H1 (cell line): ENCODE results near the gene C20orf144. TPM values are rescaled to one million over a fixed set of nuclear protein-coding genes. Genes with fewer than 3 reads are reported as not detected.

Source experiments
- CTCF ChIA-PET: fragments of 300-600 bp; sonication (Branson Sonifier 250); formaldehyde crosslinking; loops from one replicate; lab custom pipeline; 2021; ENCODE audit not compliant: partially characterized antibody; lab: Charles Lee
- POLR2A ChIA-PET: fragments of 300-600 bp; sonication (Branson Sonifier 250); formaldehyde crosslinking; loops from one replicate; lab custom pipeline; 2021; ENCODE audit warnings: inconsistent platforms; ENCODE audit not compliant: partially characterized antibody; lab: Charles Lee
- DNase-seq, 2 experiments: peaks; one replicate each; pipeline versions ENCODE4 v3.0.0 to v3.0.0-alpha.2; 2010 to 2022; ENCODE audit warnings: low spot score in 2 of 2, low read depth in 1 of 2, mixed read lengths in 1 of 2
- FAIRE-seq: peaks from 2 replicates; lab custom pipeline; 2011; peaks lifted over from hg19 to GRCh38; lab: Jason Lieb, UNC
- H2AFZ ChIP-seq: 2 replicates; pipeline ENCODE4 v1.8.1; 2012; ENCODE audit warnings: low read length, inconsistent platforms
- H2AK5ac ChIP-seq: 2 replicates; pipeline ENCODE4 v1.6.1; 2013; ENCODE audit warnings: low read depth, low read length
- H2BK120ac ChIP-seq: replicated peaks from 2 replicates; pipeline ENCODE3; 2013; ENCODE audit warnings: low read depth, low read length, inconsistent platforms
- H2BK12ac ChIP-seq: 2 replicates; pipeline ENCODE4 v1.6.1; 2013; ENCODE audit warnings: low read depth, low read length
- H2BK15ac ChIP-seq: 2 replicates; pipeline ENCODE4 v1.6.1; 2013; ENCODE audit warnings: low read length
- H2BK20ac ChIP-seq: 2 replicates; pipeline ENCODE4 v1.6.1; 2013; ENCODE audit warnings: low read length
- H2BK5ac ChIP-seq: 2 replicates; pipeline ENCODE4 v1.6.1; 2013; ENCODE audit warnings: low read depth, low read length
- H3K14ac ChIP-seq: 2 replicates; pipeline ENCODE4 v1.6.1; 2013; ENCODE audit warnings: inconsistent platforms; ENCODE audit not compliant: insufficient read length
- H3K18ac ChIP-seq: 2 replicates; pipeline ENCODE4 v1.6.1; 2013; ENCODE audit warnings: low read length; ENCODE audit errors: extremely low read depth
- H3K23ac ChIP-seq: 2 replicates; pipeline ENCODE4 v1.6.1; 2013; ENCODE audit warnings: inconsistent platforms; ENCODE audit not compliant: insufficient read length
- H3K23me2 ChIP-seq: 2 replicates; pipeline ENCODE4 v1.6.1; 2013; ENCODE audit warnings: low read depth, low read length
- H3K27ac ChIP-seq: 2 replicates; pipeline ENCODE4 v1.6.1; 2011; ENCODE audit warnings: low read depth, low read length, inconsistent platforms
- H3K27me3 ChIP-seq, 4 experiments: replicated peaks in 1 of 4; 1 replicate in 1 of 4; 2 replicates in 3 of 4; pipeline versions ENCODE4 v1.6.1 to v1.8.1; 2011 to 2013; ENCODE audit warnings: low read length in 3 of 4, mild to moderate bottlenecking in 3 of 4, inconsistent platforms in 2 of 4, mixed read lengths in 2 of 4, moderate library complexity in 1 of 4; ENCODE audit not compliant: control insufficient read depth in 3 of 4, insufficient read depth in 3 of 4; ENCODE audit errors: extremely low read depth in 1 of 4
- H3K36me3 ChIP-seq, 4 experiments: 2 replicates each; pipeline versions ENCODE4 v1.6.1 to v1.8.1; 2011 to 2013; ENCODE audit warnings: mild to moderate bottlenecking in 4 of 4, low read length in 3 of 4, moderate library complexity in 2 of 4, control low read depth in 1 of 4, inconsistent platforms in 1 of 4; ENCODE audit not compliant: insufficient read depth in 4 of 4, control insufficient read depth in 2 of 4
- H3K4ac ChIP-seq: replicated peaks from 2 replicates; pipeline ENCODE3; 2013; ENCODE audit warnings: low read length, low read depth, mixed read lengths, inconsistent platforms; ENCODE audit not compliant: insufficient read length
- H3K4me1 ChIP-seq, 4 experiments: replicated peaks in 1 of 4; 1 replicate in 1 of 4; 2 replicates in 3 of 4; pipeline versions ENCODE4 v1.6.1 to v1.8.1; 2011 to 2013; ENCODE audit warnings: low read length in 3 of 4, inconsistent platforms in 2 of 4, mixed read lengths in 1 of 4; ENCODE audit not compliant: insufficient read depth in 4 of 4, control insufficient read depth in 3 of 4
- H3K4me2 ChIP-seq, 2 experiments: 2 replicates each; pipeline versions ENCODE4 v1.6.1 to v1.8.1; 2011 to 2013; ENCODE audit warnings: low read depth in 2 of 2, low read length in 2 of 2, control low read depth in 1 of 2, inconsistent platforms in 1 of 2, mild to moderate bottlenecking in 1 of 2; ENCODE audit not compliant: insufficient read depth in 1 of 2
- H3K4me3 ChIP-seq, 4 experiments: fragments of 200-600, 300-600 bp in 1 of 4; sonication (generic), shearing (Covaris generic), sonication (Bioruptor Twin) in 1 of 4; 2 replicates each; pipeline versions ENCODE4 v1.5.1 to v1.8.1; 2011 to 2016; ENCODE audit warnings: low read length in 4 of 4, low read depth in 3 of 4, control low read depth in 2 of 4, inconsistent platforms in 2 of 4, mild to moderate bottlenecking in 2 of 4, mixed read lengths in 1 of 4, moderate library complexity in 1 of 4; ENCODE audit not compliant: insufficient read depth in 2 of 4; ENCODE audit errors: extremely low read depth in 1 of 4
- H3K56ac ChIP-seq: replicated peaks from 2 replicates; pipeline ENCODE3; 2013; ENCODE audit warnings: low read depth, mild to moderate bottlenecking, mixed read lengths, low read length, inconsistent platforms; ENCODE audit not compliant: insufficient read length
- H3K79me1 ChIP-seq: 2 replicates; pipeline ENCODE4 v1.6.1; 2013; ENCODE audit warnings: low read depth, low read length, control low read depth
- H3K79me2 ChIP-seq, 2 experiments: 2 replicates each; pipeline versions ENCODE4 v1.6.1 to v1.8.1; 2012 to 2013; ENCODE audit warnings: low read length in 2 of 2, mild to moderate bottlenecking in 2 of 2, inconsistent platforms in 1 of 2; ENCODE audit not compliant: insufficient read depth in 2 of 2, control insufficient read depth in 1 of 2
- H3K9ac ChIP-seq, 4 experiments: replicated peaks in 1 of 4; 1 replicate in 1 of 4; 2 replicates in 3 of 4; pipeline versions ENCODE4 v1.6.1 to v1.8.1; 2011 to 2013; ENCODE audit warnings: low read depth in 3 of 4, low read length in 3 of 4, control low read depth in 2 of 4, mild to moderate bottlenecking in 2 of 4, moderate library complexity in 2 of 4, inconsistent platforms in 1 of 4; ENCODE audit errors: extremely low read depth in 1 of 4
- H3K9me3 ChIP-seq, 2 experiments: 2 replicates each; pipeline versions ENCODE4 v1.6.1 to v1.8.1; 2012 to 2013; ENCODE audit warnings: mild to moderate bottlenecking in 2 of 2, moderate library complexity in 2 of 2, control low read depth in 1 of 2, inconsistent platforms in 1 of 2, low read depth in 1 of 2, low read length in 1 of 2, mixed read lengths in 1 of 2; ENCODE audit not compliant: insufficient read depth in 2 of 2
- H4K20me1 ChIP-seq, 2 experiments: replicated peaks in 1 of 2; 2 replicates each; pipeline versions ENCODE3 to v1.8.1; 2011 to 2013; ENCODE audit warnings: inconsistent platforms in 2 of 2, low read length in 2 of 2, mild to moderate bottlenecking in 1 of 2; ENCODE audit not compliant: insufficient read depth in 2 of 2, control insufficient read depth in 1 of 2
- H4K5ac ChIP-seq: 2 replicates; pipeline ENCODE4 v1.6.1; 2013; ENCODE audit warnings: low read length, low read depth, mixed read lengths, inconsistent platforms; ENCODE audit not compliant: insufficient read length
- H4K8ac ChIP-seq: 2 replicates; pipeline ENCODE4 v1.8.0; 2013; ENCODE audit warnings: mild to moderate bottlenecking, moderate library complexity, low read length, inconsistent platforms; ENCODE audit not compliant: insufficient read depth; ENCODE audit errors: extremely low read depth
- H4K91ac ChIP-seq: replicated peaks from 2 replicates; pipeline ENCODE3; 2013; ENCODE audit warnings: low read length, mixed read lengths, inconsistent platforms; ENCODE audit not compliant: insufficient read length
- EZH2 ChIP-seq: fragments of 200-600 bp; sonication (generic); IDR thresholded peaks from 2 replicates; pipeline ENCODE4 v1.7.1; 2012; ENCODE audit warnings: low read depth, mild to moderate bottlenecking, moderate library complexity, low read length, inconsistent platforms; ENCODE audit not compliant: severe bottlenecking
- GTF2F1 ChIP-seq: IDR thresholded peaks from 2 replicates; pipeline ENCODE4 v1.6.1; 2012; ENCODE audit warnings: low read depth, low read length, improper control_type of control experiment, borderline replicate concordance
- POLR2AphosphoS5 ChIP-seq: IDR thresholded peaks from 2 replicates; pipeline ENCODE4 v1.6.1; 2011; ENCODE audit warnings: low read depth, low read length
- RXRA ChIP-seq: IDR thresholded peaks from 2 replicates; pipeline ENCODE4 v1.6.1; 2011; ENCODE audit warnings: low read depth, mild to moderate bottlenecking, low read length, moderate library complexity; ENCODE audit not compliant: insufficient read depth
- WGBS, 2 experiments: shearing (Covaris generic) in 1 of 2; methylation state at CpG; one replicate each; pipeline versions ENCODE4 v1.1.6 to v1.1.7; 2013 to 2015; ENCODE audit warnings: low lambda C conversion rate in 2 of 2, mixed read lengths in 2 of 2, inconsistent platforms in 1 of 2, low coverage in 1 of 2, missing lambda C conversion rate in 1 of 2; ENCODE audit not compliant: insufficient replicate concordance in 2 of 2, insufficient coverage in 1 of 2, insufficient read length in 1 of 2; ENCODE audit errors: extremely low coverage in 1 of 2, missing lambda C conversion rate in 1 of 2; 5-methylcytosine and 5-hydroxymethylcytosine counted together
- polyA plus RNA-seq, 7 experiments: library from polyadenylated mRNA; depleted of rRNA in 3 of 7; stranded (reverse) in 5 of 7; unstranded in 2 of 7; fragments of >200 nt in 5 of 7; fragments of 200-250 nt in 2 of 7; gene quantifications; 1 replicate in 5 of 7; 2 replicates in 1 of 7; 4 replicates in 1 of 7; pipeline versions ENCODE4 v1.2.1 to v1.2.3, GENCODE V29; 2011 to 2013; ENCODE audit warnings: missing spikeins in 2 of 7, mixed read lengths in 2 of 7
- total RNA-seq: library from RNA; stranded (reverse); fragmentation: NEBNext Ultra II Directional; extraction: Animal tissue kit (Norgen Biotek cat#: 25700); gene quantifications from 2 replicates; pipeline ENCODE4 v1.2.1, GENCODE V29; 2021

C20orf144 gene
- total and polyA plus RNA-seq, 2 of the 8 experiments (the other 6 are each of a cell fraction or from before 2014, with no cell fraction given), result 0.21 to 0.24 TPM

DNA sequence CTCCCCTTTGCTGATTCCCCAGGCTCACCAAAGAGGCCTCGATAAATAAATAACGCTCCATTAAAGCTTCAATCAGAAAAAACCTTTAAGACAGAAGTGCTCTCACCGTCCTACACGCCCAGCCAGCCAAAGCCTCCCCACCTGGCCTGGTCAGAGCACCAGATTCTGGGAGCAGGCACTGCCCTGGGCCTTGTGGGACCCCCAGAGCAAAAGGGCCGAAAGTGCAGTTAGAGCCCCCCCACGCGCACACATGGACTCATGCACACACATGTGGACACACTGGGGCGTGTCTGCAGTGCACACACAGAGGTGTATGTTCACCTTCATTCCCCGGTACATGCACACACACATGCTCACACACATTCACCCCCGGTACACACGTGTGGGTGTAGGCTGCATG, 14.0 kb downstream of the C20orf144 start:
- Histone ChIP-seq H3K23me2 (peaks cover 13% of the 10 kb centered on the region), H3K4ac (no peak overlapping the region), H3K27me3 (no peaks in the 10 kb centered on the region), H2BK12ac (no peak overlapping the region), H3K27ac (no peak overlapping the region), H2BK120ac (no peak overlapping the region), H3K9ac (peak overlapping the region in 1 of 4 experiments; percentile 17; a peak in 1 of 7 replicates), H3K9me3 (no peaks in the 10 kb centered on the region), H2BK5ac (no peak overlapping the region), H3K4me3 (no peak overlapping the region), H3K79me2 (peaks cover 0 to 7% of the 10 kb centered on the region in 2 experiments; a peak in 1 of 4 replicates), H2AK5ac (no peak overlapping the region), H3K79me1 (no peaks in the 10 kb centered on the region; the same call in 1 of the 2 replicates), H3K4me2 (no peak overlapping the region; a peak in 1 of 4 replicates), H3K56ac (no peak overlapping the region), H4K8ac (no peak overlapping the region), H3K36me3 (peaks cover 19 to 36% (median 32%) of the 10 kb centered on the region in 4 experiments; a peak in 6 of 8 replicates), H3K18ac (no peak overlapping the region), H2AFZ (no peak overlapping the region), H3K23ac (no peak overlapping the region), H3K14ac (no peak overlapping the region), H4K91ac (no peak overlapping the region), H3K4me1 (peaks cover 0 to 22% (median 11%) of the 10 kb centered on the region in 4 experiments; a peak in 4 of 7 replicates), H2BK15ac (no peak overlapping the region), H4K5ac (no peak overlapping the region), H4K20me1 (peaks cover 9 to 44% of the 10 kb centered on the region in 2 experiments), H2BK20ac (no peak overlapping the region)
- DNase-seq (no peak), FAIRE-seq (no peak)
- WGBS, 2 experiments, result 83% methylated on average over 11 of the region's 11 CpGs; no CpG with 5 or more reads in 1 of the 2 experiments
- POLR2A ChIA-PET, result interaction anchor here (1.5 to 17.9 kb wide), 5 partner anchors 3 to 18 kb away, joined by 6 to 245 read pairs (median 10); partner anchors contain the start of genes ACTL10, C20orf144, E2F1 and NECAB3
- no peak for TF ChIP-seq EZH2
- peak; percentile 56; the same call in 1 of the 2 replicates for TF ChIP-seq POLR2AphosphoS5
- no peak for TF ChIP-seq RXRA
- no peak for TF ChIP-seq GTF2F1
- CTCF ChIA-PET, result interaction anchor here (1.5 kb wide), 1 partner anchor 18 kb away, joined by 5 read pairs; no protein-coding TSS in a partner anchor
